HFFc6 (cell line): ENCODE results near the gene TMCO4. TPM values are rescaled to one million over a fixed set of nuclear protein-coding genes. Genes with fewer than 3 reads are reported as not detected.
A peak's percentile ranks its signal among the peaks of the same experiment; 100 is the strongest.
"Not testable (repeated sequence)": the region's sequence is repeated elsewhere in the genome, so short reads cannot be mapped to it uniquely, and the experiment has no call there.

Source experiments
- DNase-seq: peaks from one replicate; pipeline ENCODE4 v3.0.0-alpha.2; 2018
- H3K27ac Mint-ChIP-seq: 2 replicates; pipeline ENCODE4 v1.8.0; 2020; ENCODE audit warnings: mild to moderate bottlenecking, mixed read lengths
- H3K27me3 Mint-ChIP-seq: 2 replicates; pipeline ENCODE4 v1.8.0; 2021; ENCODE audit warnings: mild to moderate bottlenecking, moderate library complexity, mixed read lengths; ENCODE audit not compliant: insufficient read depth
- H3K36me3 Mint-ChIP-seq: 2 replicates; pipeline ENCODE4 v1.8.0; 2021; ENCODE audit warnings: low read depth, mixed read lengths
- H3K4me1 Mint-ChIP-seq: 2 replicates; pipeline ENCODE4 v1.8.0; 2020; ENCODE audit warnings: low read depth, mixed read lengths
- H3K4me3 Mint-ChIP-seq: 2 replicates; pipeline ENCODE4 v1.8.0; 2020; ENCODE audit warnings: mild to moderate bottlenecking, moderate library complexity, mixed read lengths
- H3K9me3 Mint-ChIP-seq: 2 replicates; pipeline ENCODE4 v1.8.0; 2020; ENCODE audit warnings: mild to moderate bottlenecking, mixed read lengths
- CTCF ChIP-seq: fragments of 200-600 bp; sonication (generic); IDR thresholded peaks from 2 replicates; pipeline ENCODE4 v1.5.0; 2021; ENCODE audit warnings: antibody characterized with exemption, mild to moderate bottlenecking
- long read RNA-seq: library from polyadenylated mRNA; unstranded; transcript quantifications from one replicate; pipeline ENCODE4 v2.0.0, GENCODE V29; 2019
- total RNA-seq, 6 experiments: library from RNA; stranded (reverse); fragmentation: NEBNext Ultra II Directional; extraction: Animal tissue kit (Norgen Biotek cat#: 25700); gene quantifications; 2 replicates in 1 of 6; 3 replicates in 5 of 6; pipeline ENCODE4 v1.2.3, GENCODE V29; 2021

Gene TMCO4
- total RNA-seq, result 10 to 100 TPM; 17.4 to 30.6 (median 27.8) TPM
- long read RNA-seq, partial matches to known transcripts, result 5 of 21 reads
- long read RNA-seq, other reads (novel, unspliced or antisense), result 15 of 21 reads

GRCh38 chr1:19799230-19800075 lies at the start of gene TMCO4:
TSS of gene TMCO4 (minus strand) at chr1:19799916. CDS start at chr1:19780758, 19,158 bp downstream.
- peaks cover 38% of the 10 kb centered on the region for H3K4me1 Mint-ChIP-seq
- peaks cover 18% of the 10 kb centered on the region for H3K36me3 Mint-ChIP-seq
- peaks cover under 1% of the 10 kb centered on the region for H3K27me3 Mint-ChIP-seq
- DNase-seq, result peak; percentile 20
- H3K27ac Mint-ChIP-seq, result peak within 1 kb of the TSS; percentile 91
- peak; percentile 70 for TF ChIP-seq CTCF
- H3K9me3 Mint-ChIP-seq, result no peaks in the 10 kb centered on the region
- peak within 1 kb of the TSS; percentile 86 for H3K4me3 Mint-ChIP-seq

- DNase-seq, H3K27ac Mint-ChIP-seq, H3K36me3 Mint-ChIP-seq, H3K9me3 Mint-ChIP-seq, H3K4me3 Mint-ChIP-seq, H3K27me3 Mint-ChIP-seq, H3K4me1 Mint-ChIP-seq: not testable (repeated sequence)
Observed at GRCh38 chr1:19849307-19849706, 49.6 kb upstream of the TMCO4 start.

- not testable (repeated sequence) for DNase-seq, H3K4me1 Mint-ChIP-seq, H3K27ac Mint-ChIP-seq, H3K36me3 Mint-ChIP-seq, H3K27me3 Mint-ChIP-seq, H3K4me3 Mint-ChIP-seq, H3K9me3 Mint-ChIP-seq
Observed at GRCh38 chr1:19847334-19847733, 47.6 kb upstream of the TMCO4 start.

- Mint-ChIP-seq H3K9me3 (no peaks in the 10 kb centered on the region), H3K4me3 (no peak overlapping the region), H3K27ac (no peak overlapping the region), H3K27me3 (peaks cover 8% of the 10 kb centered on the region), H3K36me3 (no peaks in the 10 kb centered on the region), H3K4me1 (peaks cover 9% of the 10 kb centered on the region)
- DNase-seq, result no peak
- TF ChIP-seq CTCF, result no peak
Observed at GRCh38 chr1:19846338-19846737, 46.6 kb upstream of the TMCO4 start.

- H3K4me3 Mint-ChIP-seq, result no peak overlapping the region
- no peak for TF ChIP-seq CTCF
- DNase-seq, result no peak
- peaks cover 10% of the 10 kb centered on the region for H3K27me3 Mint-ChIP-seq
- no peaks in the 10 kb centered on the region for H3K9me3 Mint-ChIP-seq
- H3K4me1 Mint-ChIP-seq, result peaks cover 12% of the 10 kb centered on the region
- no peaks in the 10 kb centered on the region for H3K36me3 Mint-ChIP-seq
- H3K27ac Mint-ChIP-seq, result no peak overlapping the region
Observed at GRCh38 chr1:19845555-19845954, 45.8 kb upstream of the TMCO4 start.

- Mint-ChIP-seq H3K4me3 (no peak overlapping the region; the same call in 1 of the 2 replicates), H3K4me1 (peaks cover 17% of the 10 kb centered on the region), H3K9me3 (no peaks in the 10 kb centered on the region), H3K36me3 (no peaks in the 10 kb centered on the region), H3K27ac (no peak overlapping the region), H3K27me3 (peaks cover 10% of the 10 kb centered on the region)
- no peak for DNase-seq
- no peak for TF ChIP-seq CTCF
Observed at GRCh38 chr1:19844731-19845495, 45.2 kb upstream of the TMCO4 start.
